K562 (cell line): Measurements from ENCODE around the gene RCC2. TPM values are rescaled to one million over a fixed set of nuclear protein-coding genes. Genes with fewer than 3 reads are reported as not detected.
A peak's percentile ranks its signal among the peaks of the same experiment; 100 is the strongest.

Experiments
- ADNP ChIP-seq: fragments of 200-800 bp; sonication (Bioruptor generic); IDR thresholded peaks from 2 replicates; pipeline ENCODE4 v1.6.1; 2016; ENCODE audit warnings: missing genetic modification characterization, missing compliant biosample characterization
- CHD7 ChIP-seq: fragments of 200-600 bp; sonication (generic); IDR thresholded peaks from one replicate; pipeline ENCODE4 v1.6.1; 2012; ENCODE audit warnings: mild to moderate bottlenecking, low read depth, low read length, inconsistent platforms
- E2F6 ChIP-seq, 2 experiments: IDR thresholded peaks; 2 replicates each; pipeline ENCODE4 v1.6.1; 2011; ENCODE audit warnings: borderline replicate concordance in 1 of 2, control low read depth in 1 of 2, low read depth in 1 of 2, low read length in 1 of 2, mild to moderate bottlenecking in 1 of 2, mixed read lengths in 1 of 2, moderate library complexity in 1 of 2; ENCODE audit not compliant: insufficient read depth in 1 of 2, insufficient read length in 1 of 2, poor library complexity in 1 of 2, severe bottlenecking in 1 of 2; ENCODE audit errors: extremely low read depth in 1 of 2
- FUS ChIP-seq: fragments of 200-400 bp; formaldehyde crosslinking; optimal IDR thresholded peaks from 2 replicates; pipeline ENCODE3; 2017; ENCODE audit warnings: low read depth, low read length
- NFYB ChIP-seq: IDR thresholded peaks from 2 replicates; pipeline ENCODE4 v1.6.1; 2011; ENCODE audit warnings: mild to moderate bottlenecking, moderate library complexity; ENCODE audit not compliant: insufficient read length; ENCODE audit errors: extremely low read depth
- PHF21A ChIP-seq: fragments of 450-650 bp; IDR thresholded peaks from 2 replicates; pipeline ENCODE4 v1.6.1; 2017; ENCODE audit warnings: low read depth, borderline replicate concordance
- PHTF2 ChIP-seq: fragments of 250-450 bp; sonication (Bioruptor Pico); IDR thresholded peaks from 2 replicates; pipeline ENCODE4 v1.5.0; 2021; ENCODE audit warnings: mild to moderate bottlenecking
- SRSF9 ChIP-seq: fragments of 200-400 bp; formaldehyde crosslinking; IDR thresholded peaks from 2 replicates; pipeline ENCODE4 v1.6.1; 2017; ENCODE audit warnings: low read depth, low read length, borderline replicate concordance
- XRCC4 ChIP-seq: IDR thresholded peaks from one replicate; pipeline ENCODE4 v1.6.1; 2011; ENCODE audit not compliant: insufficient read depth, insufficient read length; ENCODE audit errors: extremely low read depth
- ZNF639 ChIP-seq, 2 experiments: fragments of 200-800 bp in 1 of 2; sonication (Bioruptor generic) in 1 of 2; sonication (generic) in 1 of 2; formaldehyde crosslinking in 1 of 2; IDR thresholded peaks in 1 of 2; conservative IDR thresholded peaks in 1 of 2; 2 replicates each; pipeline versions ENCODE4 v1.5.0 to v1.6.1; 2016 to 2020; ENCODE audit warnings: missing compliant biosample characterization in 1 of 2, missing genetic modification characterization in 1 of 2, missing genetic modification reagents in 1 of 2
- ZNF76 ChIP-seq: fragments of 250-450 bp; sonication (Bioruptor Pico); IDR thresholded peaks from 2 replicates; pipeline ENCODE4 v1.4.0; 2020; ENCODE audit warnings: mild to moderate bottlenecking, moderate library complexity, borderline replicate concordance
- polyA plus RNA-seq, 8 experiments: library from polyadenylated mRNA; depleted of rRNA in 4 of 8; stranded (reverse) in 5 of 8; unstranded in 3 of 8; fragments of >200 nt; fragmentation: Nextera tagmentation in 2 of 8; fragmentation: Illumina TruSeq in 1 of 8; extraction: Ambion mirVana in 2 of 8; extraction: Trizol in 1 of 8; gene quantifications; 2 replicates each; pipeline versions ENCODE4 v1.2.1 to v1.2.3, GENCODE V29; 2011 to 2014; ENCODE audit warnings: inconsistent platforms in 1 of 8, missing spikeins in 1 of 8
- total RNA-seq, 7 experiments: library from RNA; depleted of rRNA in 6 of 7; stranded (reverse); fragments of >200 nt in 6 of 7; fragmentation: Illumina TruSeq in 2 of 7; extraction: Trizol in 2 of 7; gene quantifications; 2 replicates each; pipeline versions ENCODE4 v1.2.1 to v1.2.3, GENCODE V29; 2011 to 2021; ENCODE audit warnings: low replicate concordance in 1 of 7

The RCC2 gene
- total and polyA plus RNA-seq, 9 of the 15 experiments (the other 6 are each of a cell fraction or from before 2014, with no cell fraction given): 31.8 to 292 (median 116) TPM

- TF ChIP-seq CHD7: no peak
- 0 out of 4 replicates have a peak, but pooled peaks of 1 of the 2 experiments have one; percentile 59 for TF ChIP-seq ZNF639 (CRISPR knock-in tag; conservative IDR thresholded peaks at IDR 0.05 in 1 of 2, IDR thresholded peaks at IDR 0.05 in 1 of 2)
- TF ChIP-seq PHTF2: no peak
- no peak for TF ChIP-seq XRCC4
- TF ChIP-seq E2F6 (IDR thresholded peaks at IDR 0.05; ENCODE audit: borderline replicate concordance in 1 of 2, extremely low read depth in 1 of 2, insufficient read depth in 1 of 2, insufficient read length in 1 of 2, low read depth in 1 of 2, low read length in 1 of 2, poor library complexity in 1 of 2, severe bottlenecking in 1 of 2): no peak
- TF ChIP-seq ADNP (tag): no peak
- no peak for TF ChIP-seq PHF21A
- TF ChIP-seq NFYB: no peak
- no peak for TF ChIP-seq FUS
- no peak for TF ChIP-seq ZNF76 (CRISPR knock-in tag)
- no peak for TF ChIP-seq SRSF9
Measured at GRCh38 chr1:17438318-17439249, 893 bp downstream of the RCC2 start (continued).
